ENCODE results near the gene DDX42. TPM values are rescaled to one million over a fixed set of nuclear protein-coding genes. Genes with fewer than 3 reads are reported as not detected.
A peak's percentile ranks its signal among the peaks of the same experiment; 100 is the strongest.

Gene DDX42
- total RNA-seq, 1 donor from 2014 or later, result 37.5 TPM

DNA sequence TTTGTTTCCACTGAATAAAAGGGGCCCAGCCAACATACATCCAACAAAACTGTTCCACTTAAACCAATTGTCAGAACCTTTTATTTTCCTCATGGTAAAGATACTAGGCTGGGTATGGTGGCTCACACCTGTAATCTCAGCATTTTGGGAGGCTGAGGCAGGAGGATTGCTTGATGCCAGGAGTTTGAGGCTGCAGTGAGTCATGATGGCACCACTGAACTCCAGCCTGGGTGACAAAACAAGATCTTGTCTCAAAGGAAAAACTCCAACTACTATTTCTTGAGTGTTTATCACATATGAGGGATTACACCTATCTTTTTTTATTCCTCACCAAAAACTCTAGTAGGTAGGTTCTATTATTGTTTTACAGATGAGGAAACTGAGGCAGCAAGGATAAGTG, 48.6 kb downstream of the DDX42 start:
- Histone ChIP-seq H3K36me3 (peaks cover 69 to 83% of the 10 kb centered on the region in 2 donors), H3K27me3 (no peaks in the 10 kb centered on the region), H3K4me3 (no peak overlapping the region), H3K9me3 (no peaks in the 10 kb centered on the region), H3K4me1 (peaks cover 0 to 8% of the 10 kb centered on the region in 2 donors), H3K27ac (no peak overlapping the region)
- no peak for DNase-seq (ENCODE audit: low spot score in 2 of 2)
- intact Hi-C loops (cut with DNase I), result no loop called here
- TF ChIP-seq, protein P1, sequence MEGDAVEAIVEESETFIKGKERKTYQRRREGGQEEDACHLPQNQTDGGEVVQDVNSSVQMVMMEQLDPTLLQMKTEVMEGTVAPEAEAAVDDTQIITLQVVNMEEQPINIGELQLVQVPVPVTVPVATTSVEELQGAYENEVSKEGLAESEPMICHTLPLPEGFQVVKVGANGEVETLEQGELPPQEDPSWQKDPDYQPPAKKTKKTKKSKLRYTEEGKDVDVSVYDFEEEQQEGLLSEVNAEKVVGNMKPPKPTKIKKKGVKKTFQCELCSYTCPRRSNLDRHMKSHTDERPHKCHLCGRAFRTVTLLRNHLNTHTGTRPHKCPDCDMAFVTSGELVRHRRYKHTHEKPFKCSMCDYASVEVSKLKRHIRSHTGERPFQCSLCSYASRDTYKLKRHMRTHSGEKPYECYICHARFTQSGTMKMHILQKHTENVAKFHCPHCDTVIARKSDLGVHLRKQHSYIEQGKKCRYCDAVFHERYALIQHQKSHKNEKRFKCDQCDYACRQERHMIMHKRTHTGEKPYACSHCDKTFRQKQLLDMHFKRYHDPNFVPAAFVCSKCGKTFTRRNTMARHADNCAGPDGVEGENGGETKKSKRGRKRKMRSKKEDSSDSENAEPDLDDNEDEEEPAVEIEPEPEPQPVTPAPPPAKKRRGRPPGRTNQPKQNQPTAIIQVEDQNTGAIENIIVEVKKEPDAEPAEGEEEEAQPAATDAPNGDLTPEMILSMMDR (IDR thresholded peaks at IDR 0.05), result no peak

DNA sequence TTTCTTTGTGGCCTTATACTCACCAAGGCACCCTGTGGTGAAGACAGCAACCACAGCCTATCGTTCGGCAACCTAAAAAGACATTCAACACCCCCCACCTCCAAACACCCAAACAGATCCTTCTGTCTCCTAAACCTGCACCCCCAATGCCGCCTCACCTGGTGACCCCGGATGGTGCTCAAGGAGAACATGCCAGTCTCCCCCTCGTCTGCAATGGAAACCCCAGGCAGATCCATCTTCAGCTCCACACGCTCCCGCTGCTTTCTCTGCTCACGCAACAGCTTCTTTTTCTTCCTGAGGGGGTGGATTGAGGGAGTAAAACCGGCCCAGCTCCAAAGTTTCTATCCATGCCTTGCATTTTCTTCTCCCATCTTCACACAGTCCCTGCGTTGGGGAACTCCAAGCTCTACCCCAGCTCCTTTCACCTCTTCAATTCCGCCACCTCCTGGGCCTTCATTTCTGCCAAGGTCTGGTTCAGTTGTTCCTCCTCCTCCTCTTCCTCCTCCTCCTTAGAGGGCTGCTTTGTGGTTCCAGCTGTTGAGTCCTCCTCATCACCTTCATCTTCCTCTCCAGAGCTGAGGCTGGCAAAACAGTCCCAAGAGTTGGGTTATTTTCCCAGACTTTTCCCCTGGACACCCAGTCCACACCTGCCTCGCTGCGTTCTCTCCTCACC, 49.8 kb downstream of the DDX42 start:
- Histone ChIP-seq H3K4me3 (no peak overlapping the region), H3K36me3 (peaks cover 56 to 70% of the 10 kb centered on the region in 2 donors), H3K9me3 (no peaks in the 10 kb centered on the region), H3K27ac (no peak overlapping the region), H3K27me3 (no peaks in the 10 kb centered on the region), H3K4me1 (peaks cover 8 to 18% of the 10 kb centered on the region in 2 donors)
- TF ChIP-seq, protein P1 (IDR thresholded peaks at IDR 0.05), result no peak
- DNase-seq (ENCODE audit: low spot score in 2 of 2), result no peak
- intact Hi-C loops (cut with DNase I), result no loop called here

DNA sequence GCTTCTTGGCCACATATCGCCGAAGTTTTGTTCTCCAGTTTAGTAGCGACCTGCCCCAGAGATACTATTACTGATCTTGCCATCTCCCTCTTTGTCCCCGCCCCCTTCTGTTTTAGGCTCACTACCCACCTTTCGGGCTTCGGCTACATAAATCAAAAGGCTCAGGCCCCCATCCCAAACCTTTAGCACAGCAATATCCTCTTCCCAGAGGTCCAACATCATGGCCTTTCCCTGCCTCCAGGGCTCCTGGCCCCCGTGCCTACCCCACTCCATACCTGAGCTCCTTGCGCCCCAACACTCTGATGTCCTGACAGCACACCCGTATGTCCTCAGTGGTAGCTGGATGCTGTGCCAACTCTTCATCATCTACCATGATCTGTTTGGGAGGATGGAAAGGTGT, 50.4 kb downstream of the DDX42 start:
- TF ChIP-seq, protein P1 (IDR thresholded peaks at IDR 0.05), result no peak
- DNase-seq (ENCODE audit: low spot score in 2 of 2), result no peak
- no peaks in the 10 kb centered on the region for H3K27me3 ChIP-seq
- H3K36me3 ChIP-seq, result peaks cover 56 to 69% of the 10 kb centered on the region in 2 donors
- intact Hi-C loops (cut with DNase I), result no loop called here
- no peak overlapping the region for H3K4me3 ChIP-seq
- H3K4me1 ChIP-seq, result peaks cover 10 to 22% of the 10 kb centered on the region in 2 donors
- no peaks in the 10 kb centered on the region for H3K9me3 ChIP-seq
- no peak overlapping the region for H3K27ac ChIP-seq

DNA sequence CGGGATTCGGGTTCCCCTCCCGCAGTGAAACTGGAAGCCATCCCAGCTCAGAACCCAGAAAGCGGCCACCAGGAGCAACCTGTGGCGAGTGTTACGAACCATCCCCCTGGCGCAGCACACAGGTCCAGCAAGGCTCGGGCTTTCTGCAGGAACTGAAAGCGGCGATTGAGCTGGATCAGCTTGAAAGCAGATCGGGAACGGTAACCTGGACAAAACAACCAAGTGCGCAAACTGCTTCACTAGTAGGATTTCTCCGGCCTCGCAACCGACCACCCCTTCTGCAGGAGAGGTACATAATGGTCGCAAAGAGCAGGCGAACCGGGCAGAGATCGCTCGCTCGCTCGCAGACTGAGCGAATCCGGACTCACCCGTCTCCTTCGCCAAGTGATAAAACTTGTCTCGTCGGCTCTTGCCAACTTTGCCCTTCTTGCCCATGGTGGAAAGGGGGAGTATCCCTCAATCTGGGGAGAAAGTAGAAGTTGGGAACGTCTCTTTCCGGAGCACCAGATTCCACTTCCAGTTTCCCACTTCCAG, 52.6 kb downstream of the DDX42 start:
- H3K4me3 ChIP-seq, result peak overlapping the region; percentile 66 to 90
- DNase-seq (ENCODE audit: low spot score in 2 of 2), result peak in 1 of 2 donors; percentile 73
- peaks cover 10 to 22% of the 10 kb centered on the region in 2 donors for H3K4me1 ChIP-seq
- intact Hi-C loops (cut with DNase I), result loop anchor here (1.0 to 5.0 kb wide), 6 partner anchors 17 to 681 kb away; partner anchors contain the start of genes CCDC47, CEP95, DCAF7 and DDX5
- peaks cover 58 to 69% of the 10 kb centered on the region in 2 donors for H3K36me3 ChIP-seq
- peak overlapping the region; percentile 89 to 90 for H3K27ac ChIP-seq
- no peaks in the 10 kb centered on the region for H3K27me3 ChIP-seq
- TF ChIP-seq, protein P1 (IDR thresholded peaks at IDR 0.05), result no peak
- H3K9me3 ChIP-seq, result no peaks in the 10 kb centered on the region

DNA sequence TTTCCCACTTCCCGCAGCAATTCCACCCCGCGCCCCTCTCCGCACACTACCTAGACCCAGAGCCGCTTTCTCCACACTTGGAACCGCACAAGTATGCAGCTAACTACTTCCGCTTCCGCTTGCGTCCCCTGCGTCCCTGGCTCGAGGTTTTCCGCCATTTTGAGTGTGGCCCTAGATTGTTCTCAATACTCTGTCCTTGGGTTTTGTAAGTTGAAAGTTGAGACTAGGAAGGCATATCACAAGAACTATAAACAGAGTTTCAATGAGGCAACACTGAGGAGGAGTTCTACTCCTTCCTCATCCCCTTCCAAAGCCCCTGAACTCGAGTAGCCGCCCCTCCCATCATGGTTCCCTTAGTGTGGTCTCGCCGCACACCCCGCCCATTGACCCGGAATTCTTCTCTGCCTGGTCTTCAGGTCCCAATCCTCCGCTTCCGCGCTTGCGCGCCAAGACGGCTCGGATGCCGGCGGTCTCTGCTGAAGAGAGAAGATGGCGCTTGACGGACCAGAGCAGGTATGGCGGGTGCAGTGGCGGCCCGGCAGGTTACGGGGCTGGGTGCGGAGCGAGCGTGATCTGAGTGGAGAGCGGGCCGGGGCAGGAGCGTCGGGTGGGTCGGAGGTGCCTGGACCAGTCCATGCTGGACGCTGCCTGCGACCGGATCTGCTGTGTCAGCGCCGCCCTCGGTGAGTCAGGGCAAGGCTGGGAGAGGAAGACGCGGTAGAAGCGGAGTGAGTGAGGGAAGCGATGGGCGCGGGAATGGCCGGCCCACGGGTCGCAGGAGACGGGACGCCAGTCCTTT, 53.2 kb downstream of the DDX42 start, which contains the start of the genes FTSJ3 and PSMC5:
FTSJ3 (minus strand) TSS at position 662 of the 799 bp plus-strand sequence. CDS start 761 bp downstream, outside the sequence.
PSMC5 (plus strand) TSS at position 430 of the 799 bp plus-strand sequence; CDS start at position 490, 60 bp downstream.
- DNase-seq (ENCODE audit: low spot score in 2 of 2), result peak; percentile 78 to 97
- peaks cover 58 to 69% of the 10 kb centered on the region in 2 donors for H3K36me3 ChIP-seq

More for the DNA sequence above, 53.2 kb downstream of the DDX42 start, which contains the start of the genes FTSJ3 and PSMC5:
- no peaks in the 10 kb centered on the region for H3K9me3 ChIP-seq
- TF ChIP-seq, protein P1 (IDR thresholded peaks at IDR 0.05), result peak; percentile 25 to 52 (median 40)
- no peaks in the 10 kb centered on the region for H3K27me3 ChIP-seq
- H3K27ac ChIP-seq, result peak within 1 kb of the TSS; percentile 89 to 90
- peak within 1 kb of the TSS; percentile 66 to 90 for H3K4me3 ChIP-seq
- intact Hi-C loops (cut with DNase I), result loop anchor here (1.0 to 5.0 kb wide), 6 partner anchors 16 to 680 kb away; partner anchors contain the start of genes CCDC47, CEP95, DCAF7 and DDX5
- H3K4me1 ChIP-seq, result peaks cover 10 to 22% of the 10 kb centered on the region in 2 donors

Data from ascending aorta (tissue), 2 donors.